ENCODE results near the gene DBP.

DNA sequence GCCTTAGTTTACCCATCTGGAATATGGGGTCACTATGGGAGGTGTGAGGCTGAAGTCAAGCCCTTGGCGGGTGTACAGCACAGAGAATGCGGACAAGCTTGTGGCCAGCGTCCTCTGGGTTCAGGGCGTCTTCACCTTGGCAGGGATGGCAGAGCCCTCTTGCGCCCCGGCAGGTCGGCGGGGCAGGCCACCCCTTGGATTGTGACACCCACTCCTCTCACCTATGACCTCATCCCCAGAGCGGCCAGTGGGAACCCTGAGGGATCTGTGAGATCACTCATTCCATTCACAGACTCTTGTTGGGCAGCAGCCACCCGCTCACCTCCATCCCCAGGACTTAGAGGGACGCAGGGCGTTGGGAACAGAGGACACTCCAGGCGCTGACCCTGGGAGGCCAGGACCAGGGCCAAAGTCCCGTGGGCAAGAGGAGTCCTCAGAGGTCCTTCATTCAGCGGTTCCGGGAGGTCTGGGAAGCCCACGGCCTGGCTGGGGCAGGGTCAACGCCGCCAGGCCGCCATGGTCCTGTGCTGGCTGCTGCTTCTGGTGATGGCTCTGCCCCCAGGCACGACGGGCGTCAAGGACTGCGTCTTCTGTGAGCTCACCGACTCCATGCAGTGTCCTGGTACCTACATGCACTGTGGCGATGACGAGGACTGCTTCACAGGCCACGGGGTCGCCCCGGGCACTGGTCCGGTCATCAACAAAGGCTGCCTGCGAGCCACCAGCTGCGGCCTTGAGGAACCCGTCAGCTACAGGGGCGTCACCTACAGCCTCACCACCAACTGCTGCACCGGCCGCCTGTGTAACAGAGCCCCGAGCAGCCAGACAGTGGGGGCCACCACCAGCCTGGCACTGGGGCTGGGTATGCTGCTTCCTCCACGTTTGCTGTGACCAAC, 30.5 kb downstream of the DBP start, which contains the start of gene SPACA4:
- TF ChIP-seq, protein P1, sequence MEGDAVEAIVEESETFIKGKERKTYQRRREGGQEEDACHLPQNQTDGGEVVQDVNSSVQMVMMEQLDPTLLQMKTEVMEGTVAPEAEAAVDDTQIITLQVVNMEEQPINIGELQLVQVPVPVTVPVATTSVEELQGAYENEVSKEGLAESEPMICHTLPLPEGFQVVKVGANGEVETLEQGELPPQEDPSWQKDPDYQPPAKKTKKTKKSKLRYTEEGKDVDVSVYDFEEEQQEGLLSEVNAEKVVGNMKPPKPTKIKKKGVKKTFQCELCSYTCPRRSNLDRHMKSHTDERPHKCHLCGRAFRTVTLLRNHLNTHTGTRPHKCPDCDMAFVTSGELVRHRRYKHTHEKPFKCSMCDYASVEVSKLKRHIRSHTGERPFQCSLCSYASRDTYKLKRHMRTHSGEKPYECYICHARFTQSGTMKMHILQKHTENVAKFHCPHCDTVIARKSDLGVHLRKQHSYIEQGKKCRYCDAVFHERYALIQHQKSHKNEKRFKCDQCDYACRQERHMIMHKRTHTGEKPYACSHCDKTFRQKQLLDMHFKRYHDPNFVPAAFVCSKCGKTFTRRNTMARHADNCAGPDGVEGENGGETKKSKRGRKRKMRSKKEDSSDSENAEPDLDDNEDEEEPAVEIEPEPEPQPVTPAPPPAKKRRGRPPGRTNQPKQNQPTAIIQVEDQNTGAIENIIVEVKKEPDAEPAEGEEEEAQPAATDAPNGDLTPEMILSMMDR (IDR thresholded peaks at IDR 0.05; ENCODE audit: insufficient read depth, low read length, poor library complexity, severe bottlenecking), result no peak
- no peak for TF ChIP-seq EZH2phosphoT487 (conservative IDR thresholded peaks at IDR 0.05; ENCODE audit: low read length)
